Esophagus (tissue), 2 donors: ENCODE results near the gene SIRT2. TPM values are rescaled to one million over a fixed set of nuclear protein-coding genes. Genes with fewer than 3 reads are reported as not detected.
"Not testable (repeated sequence)": the region's sequence is repeated elsewhere in the genome, so short reads cannot be mapped to it uniquely, and the experiment has no call there.

ENCODE experiments used
- H3K27ac ChIP-seq, 2 donors: one replicate each; pipeline ENCODE4 v1.5.1; 2013; ENCODE audit warnings: low read depth in 2 of 2, mild to moderate bottlenecking in 2 of 2, inconsistent platforms in 1 of 2, low read length in 1 of 2, moderate library complexity in 1 of 2
- H3K27me3 ChIP-seq, 2 donors: one replicate each; pipeline ENCODE4 v1.6.1; 2013; ENCODE audit warnings: low read length in 2 of 2, control low read depth in 1 of 2, mild to moderate bottlenecking in 1 of 2; ENCODE audit not compliant: insufficient read depth in 2 of 2, control insufficient read depth in 1 of 2
- H3K36me3 ChIP-seq, 2 donors: one replicate each; pipeline ENCODE4 v1.6.1; 2013; ENCODE audit warnings: low read length in 1 of 2; ENCODE audit not compliant: control insufficient read depth in 2 of 2, insufficient read depth in 2 of 2
- H3K4me1 ChIP-seq, 2 donors: one replicate each; pipeline ENCODE4 v1.6.1; 2013; ENCODE audit warnings: low read length in 1 of 2; ENCODE audit not compliant: control insufficient read depth in 2 of 2, insufficient read depth in 2 of 2
- H3K4me3 ChIP-seq, 2 donors: one replicate each; pipeline ENCODE4 v1.5.1; 2013; ENCODE audit warnings: low read length in 2 of 2, mild to moderate bottlenecking in 2 of 2, low read depth in 1 of 2, moderate library complexity in 1 of 2
- H3K9me3 ChIP-seq, 2 donors: one replicate each; pipeline ENCODE4 v1.6.1; 2013; ENCODE audit warnings: mild to moderate bottlenecking in 2 of 2, low read depth in 1 of 2, low read length in 1 of 2, moderate library complexity in 1 of 2; ENCODE audit not compliant: control insufficient read depth in 2 of 2, insufficient read depth in 1 of 2
- WGBS, 2 donors: extraction: QIAGEN DNeasy Blood & Tissue Kit; methylation state at CpG; one replicate each; pipeline ENCODE4 v1.1.7; 2013; 5-methylcytosine and 5-hydroxymethylcytosine counted together
- polyA plus RNA-seq, 2 donors: library from polyadenylated mRNA; stranded (reverse); fragments of 200-250 nt; gene quantifications; one replicate each; pipeline ENCODE4 v1.2.3, GENCODE V29; 2013
- donor health status: healthy with polysubstance abuse.
- donor health status: Bipolar disorder and iron deficiency.

SIRT2 gene
- polyA plus RNA-seq, 2 donors, result 29.5 to 36.1 TPM

DNA sequence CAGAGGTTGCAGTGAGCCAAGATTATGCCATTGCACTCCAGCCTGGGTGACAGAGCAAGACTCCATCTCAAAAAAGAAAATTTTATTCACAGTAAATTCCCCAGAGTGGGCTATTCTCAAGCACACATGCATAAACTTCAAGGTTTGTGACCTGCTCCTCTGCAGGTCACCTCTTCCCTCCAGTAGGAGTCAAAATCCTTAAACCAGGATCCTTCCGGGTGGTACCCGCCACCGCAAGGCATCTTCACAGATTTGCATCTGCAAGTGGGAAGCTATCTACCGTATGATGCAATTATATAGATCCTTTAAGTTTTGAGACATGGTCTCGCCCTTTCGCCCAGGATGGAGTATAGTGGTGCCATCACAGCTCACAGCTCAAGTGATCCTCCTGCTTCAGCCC is 64.8 kb downstream of the SIRT2 start:
- Histone ChIP-seq H3K4me1 (peaks cover 2 to 13% of the 10 kb centered on the region in 2 donors), H3K27ac (no peak overlapping the region), H3K9me3 (no peaks in the 10 kb centered on the region), H3K27me3 (no peaks in the 10 kb centered on the region), H3K36me3 (peaks cover 16 to 37% of the 10 kb centered on the region in 2 donors), H3K4me3 (no peak overlapping the region)
- WGBS, 2 donors, result 94 to 95% methylated on average over 6 of the region's 6 CpGs

DNA sequence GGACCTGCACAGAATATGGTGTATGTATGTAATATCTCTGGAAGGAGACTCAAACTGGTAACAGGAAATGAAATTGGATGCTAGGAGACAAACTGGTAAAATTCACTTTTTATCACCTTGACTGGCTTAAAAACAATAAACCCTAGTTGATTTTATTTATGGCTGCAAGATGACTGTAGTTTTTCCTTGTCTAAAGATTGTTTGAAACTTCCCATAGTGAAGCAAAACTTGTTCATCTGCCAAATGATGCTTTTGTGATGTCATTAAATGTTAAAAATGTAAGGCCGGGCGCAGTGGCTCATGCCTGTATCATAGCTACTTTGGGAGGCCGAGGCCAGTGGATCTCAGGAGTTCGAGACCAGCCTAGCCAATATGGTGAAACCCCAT is 65.3 kb downstream of the SIRT2 start:
- H3K36me3 ChIP-seq, result peaks cover 16 to 32% of the 10 kb centered on the region in 2 donors
- H3K27ac ChIP-seq, result no peak overlapping the region
- H3K9me3 ChIP-seq, result no peaks in the 10 kb centered on the region
- peaks cover 2 to 13% of the 10 kb centered on the region in 2 donors for H3K4me1 ChIP-seq
- WGBS, 2 donors, result 89 to 96% methylated on average over 4 of the region's 4 CpGs
- no peaks in the 10 kb centered on the region for H3K27me3 ChIP-seq
- no peak overlapping the region for H3K4me3 ChIP-seq

DNA sequence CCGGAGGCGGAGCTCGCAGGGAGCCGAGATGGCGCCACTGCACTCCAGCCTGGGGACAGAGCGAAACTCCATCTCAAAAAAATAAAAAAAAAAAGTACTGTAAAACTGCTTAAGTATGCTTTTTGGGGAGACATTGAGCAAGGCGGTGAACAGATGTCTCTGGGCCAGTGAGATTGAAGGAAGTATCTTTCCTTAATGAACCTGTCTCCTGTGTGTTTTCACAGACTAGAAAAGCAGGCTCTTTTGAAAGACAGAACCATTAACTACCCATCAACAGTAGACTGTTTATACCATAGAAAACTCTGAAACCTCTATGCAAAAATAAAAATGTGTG is 66.4 kb downstream of the SIRT2 start:
- peak overlapping the region; percentile 26 to 78 for H3K27ac ChIP-seq
- peaks cover 11 to 22% of the 10 kb centered on the region in 2 donors for H3K36me3 ChIP-seq
- no peak overlapping the region for H3K4me3 ChIP-seq
- H3K27me3 ChIP-seq, result no peaks in the 10 kb centered on the region
- H3K4me1 ChIP-seq, result peaks cover 2 to 12% of the 10 kb centered on the region in 2 donors
- no peaks in the 10 kb centered on the region for H3K9me3 ChIP-seq
- WGBS, 2 donors, result 88 to 91% methylated on average over 7 of the region's 7 CpGs

DNA sequence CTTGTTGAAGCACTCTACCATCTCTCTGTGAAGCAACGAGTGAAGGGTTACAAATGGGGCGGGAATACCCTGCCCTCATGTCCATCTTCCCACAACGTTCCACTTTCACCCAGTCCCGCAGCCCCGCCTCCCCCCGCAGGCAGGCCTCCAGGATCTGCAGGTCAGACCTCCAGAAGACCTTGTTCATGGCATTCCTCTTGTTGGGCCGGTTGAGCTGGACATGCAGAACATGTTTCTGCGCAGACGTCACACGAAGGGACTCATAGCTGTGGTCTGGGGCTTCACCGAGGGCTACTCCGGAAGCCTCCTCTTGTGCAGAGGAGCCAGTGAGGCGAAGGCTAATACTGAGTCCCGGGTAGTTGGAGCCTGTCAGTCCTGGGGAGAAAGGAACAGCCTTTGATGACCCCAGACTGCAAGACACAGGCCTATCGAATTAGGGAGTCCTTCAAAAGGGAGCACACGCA is 68.2 kb downstream of the SIRT2 start:
- no peaks in the 10 kb centered on the region for H3K27me3 ChIP-seq
- WGBS, 2 donors, result 2% methylated on average over 16 of the region's 16 CpGs
- peaks cover 0 to 2% of the 10 kb centered on the region in 2 donors for H3K4me1 ChIP-seq
- H3K27ac ChIP-seq, result peak overlapping the region; percentile 94 to 97
- H3K36me3 ChIP-seq, result peaks cover 3 to 11% of the 10 kb centered on the region in 2 donors
- no peaks in the 10 kb centered on the region for H3K9me3 ChIP-seq
- peak overlapping the region; percentile 76 to 79 for H3K4me3 ChIP-seq

- Histone ChIP-seq H3K9me3 (no peaks in the 10 kb centered on the region), H3K4me1 (peaks cover 0 to 2% of the 10 kb centered on the region in 2 donors), H3K27me3 (no peaks in the 10 kb centered on the region), H3K36me3 (peaks cover 3% of the 10 kb centered on the region in 2 donors), H3K4me3 (no peak overlapping the region), H3K27ac (no peak overlapping the region)
- WGBS, 2 donors, result 63 to 75% methylated on average over 4 of the region's 4 CpGs
These were observed 69.2 kb downstream of the SIRT2 start for GRCh38 chr19:38830039-38830733.

- H3K27ac ChIP-seq, H3K27me3 ChIP-seq, H3K36me3 ChIP-seq, H3K9me3 ChIP-seq, H3K4me1 ChIP-seq, H3K4me3 ChIP-seq: not testable (repeated sequence)
- 94% methylated on average over 7 of the region's 7 CpGs for WGBS, 2 donors
These were observed 70.2 kb downstream of the SIRT2 start for GRCh38 chr19:38829203-38829602.

Other genes starting within 250 kb of the SIRT2 start
- 10 to 100 TPM in 1 of 2 donors, 1 to 10 TPM in 1; 4.1 to 12.3 TPM for gene CAPN12, start 155.1 kb downstream of the SIRT2 start, polyA plus RNA-seq
- 1,000 to 10,000 TPM in 1 of 2 donors, 100 to 1,000 TPM in 1; 405 to 2,874 TPM for gene LGALS7, start 126.1 kb downstream of the SIRT2 start, polyA plus RNA-seq
- gene LGALS7B, start 110.4 kb downstream of the SIRT2 start, polyA plus RNA-seq, result 1,000 to 10,000 TPM; 3,260 to 6,105 TPM
- gene LGALS4, start 86.7 kb downstream of the SIRT2 start, polyA plus RNA-seq, result 1 to 10 TPM in 1 of 2 donors, under 1 TPM in 1; 0.66 to 2.3 TPM
- gene ECH1, start 67.8 kb downstream of the SIRT2 start, polyA plus RNA-seq, result 100 to 1,000 TPM; 108 to 215 TPM
- gene HNRNPL, start 49.6 kb downstream of the SIRT2 start, polyA plus RNA-seq, result 100 to 1,000 TPM; 134 to 150 TPM
- 10 to 100 TPM in 1 of 2 donors, 1 to 10 TPM in 1; 8.4 to 20.5 TPM for gene RINL, start 21.3 kb downstream of the SIRT2 start, polyA plus RNA-seq
- 10 to 100 TPM; 34.3 to 44.0 TPM for gene NFKBIB, start 351 bp upstream of the SIRT2 start, polyA plus RNA-seq
- gene CCER2, start 12.6 kb upstream of the SIRT2 start, polyA plus RNA-seq, result 1 to 10 TPM; 1.7 to 5.3 TPM
- 10 to 100 TPM; 27.4 to 43.9 TPM for gene SARS2, start 31.1 kb upstream of the SIRT2 start, polyA plus RNA-seq
- 10 to 100 TPM; 15.0 to 54.4 TPM for gene MRPS12, start 31.3 kb upstream of the SIRT2 start, polyA plus RNA-seq
- 1 to 10 TPM; 5.4 to 6.1 TPM for gene FBXO17, start 76.1 kb upstream of the SIRT2 start, polyA plus RNA-seq
- 10 to 100 TPM; 10.4 to 20.1 TPM for gene FBXO27, start 132.9 kb upstream of the SIRT2 start, polyA plus RNA-seq
- gene ACP7, start 184.8 kb upstream of the SIRT2 start, polyA plus RNA-seq, result 1 to 10 TPM in 1 of 2 donors, under 1 TPM in 1; 0.32 to 1.6 TPM
- gene PAK4, start 226.2 kb upstream of the SIRT2 start, polyA plus RNA-seq, result 10 to 100 TPM; 39.8 to 43.1 TPM